ENCODE results near the gene EI24.

Gene EI24

DNA sequence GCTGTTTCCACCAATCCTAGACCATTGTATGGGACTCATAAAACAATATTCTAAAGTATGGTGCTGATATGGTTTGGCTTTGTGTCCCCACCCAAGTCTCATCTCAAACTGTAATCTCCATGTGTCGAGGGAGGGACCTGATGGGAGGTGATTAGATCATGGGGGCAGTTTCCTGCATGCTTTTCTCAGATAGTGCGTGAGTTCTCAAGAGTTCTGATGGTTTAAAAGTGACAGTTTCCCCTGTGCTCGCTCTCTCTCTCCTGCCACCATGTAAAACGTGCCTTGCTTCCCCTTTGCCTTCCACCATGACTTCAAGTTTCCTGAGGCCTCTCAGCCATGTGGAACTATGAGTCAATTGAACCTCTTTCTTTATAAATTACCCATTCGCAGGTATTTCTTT lies 44.0 kb upstream of the EI24 start:
- ATAC-seq = no peak

DNA sequence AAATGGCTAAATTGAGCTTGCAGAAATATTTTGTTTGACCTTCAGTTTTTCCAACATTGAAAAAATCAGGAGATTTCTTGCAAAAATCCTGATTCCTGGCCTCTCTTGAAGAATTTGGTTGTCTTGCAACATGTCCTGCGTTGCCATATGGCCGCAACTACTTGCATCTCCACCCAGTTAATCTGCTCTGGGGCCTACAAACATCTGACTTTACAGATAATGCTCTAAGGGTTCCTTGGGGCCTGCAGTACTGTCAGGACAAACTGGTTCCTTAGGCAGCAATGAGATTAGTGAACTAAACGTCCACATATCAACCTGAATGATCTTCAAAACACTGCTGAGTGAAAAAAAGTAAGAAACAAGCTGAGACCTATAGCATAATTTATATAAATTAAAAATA lies 36.6 kb upstream of the EI24 start:
- no peak for ATAC-seq
- TF ChIP-seq PPARA (CRISPR knock-in tag; IDR thresholded peaks at IDR 0.05; ENCODE audit: borderline replicate concordance) (no peak), CSRNP3 (CRISPR knock-in tag; IDR thresholded peaks at IDR 0.05) (no peak), BACH2 (CRISPR knock-in tag; IDR thresholded peaks at IDR 0.05; ENCODE audit: borderline replicate concordance) (no peak), TOX (CRISPR knock-in tag; IDR thresholded peaks at IDR 0.05; ENCODE audit: borderline replicate concordance) (no peak), ZNF565 (CRISPR knock-in tag; conservative IDR thresholded peaks at IDR 0.05; ENCODE audit: low read depth) (no peak), GLIS3 (CRISPR knock-in tag; IDR thresholded peaks at IDR 0.05) (no peak), CSDC2 (CRISPR knock-in tag; IDR thresholded peaks at IDR 0.05) (no peak), ZFP3 (CRISPR knock-in tag; IDR thresholded peaks at IDR 0.05) (no peak), SNAI2 (CRISPR knock-in tag; IDR thresholded peaks at IDR 0.05) (no peak), ARNTL (CRISPR knock-in tag; IDR thresholded peaks at IDR 0.05; ENCODE audit: borderline replicate concordance, low read depth) (no peak)
- TF ChIP-seq, protein P1, sequence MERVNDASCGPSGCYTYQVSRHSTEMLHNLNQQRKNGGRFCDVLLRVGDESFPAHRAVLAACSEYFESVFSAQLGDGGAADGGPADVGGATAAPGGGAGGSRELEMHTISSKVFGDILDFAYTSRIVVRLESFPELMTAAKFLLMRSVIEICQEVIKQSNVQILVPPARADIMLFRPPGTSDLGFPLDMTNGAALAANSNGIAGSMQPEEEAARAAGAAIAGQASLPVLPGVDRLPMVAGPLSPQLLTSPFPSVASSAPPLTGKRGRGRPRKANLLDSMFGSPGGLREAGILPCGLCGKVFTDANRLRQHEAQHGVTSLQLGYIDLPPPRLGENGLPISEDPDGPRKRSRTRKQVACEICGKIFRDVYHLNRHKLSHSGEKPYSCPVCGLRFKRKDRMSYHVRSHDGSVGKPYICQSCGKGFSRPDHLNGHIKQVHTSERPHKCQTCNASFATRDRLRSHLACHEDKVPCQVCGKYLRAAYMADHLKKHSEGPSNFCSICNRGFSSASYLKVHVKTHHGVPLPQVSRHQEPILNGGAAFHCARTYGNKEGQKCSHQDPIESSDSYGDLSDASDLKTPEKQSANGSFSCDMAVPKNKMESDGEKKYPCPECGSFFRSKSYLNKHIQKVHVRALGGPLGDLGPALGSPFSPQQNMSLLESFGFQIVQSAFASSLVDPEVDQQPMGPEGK (CRISPR knock-in tag; IDR thresholded peaks at IDR 0.05; ENCODE audit: borderline replicate concordance) = no peak

More for the DNA sequence above, 44.0 kb upstream of the EI24 start:
- no peak for TF ChIP-seq ESRRG (CRISPR knock-in tag; IDR thresholded peaks at IDR 0.05)
- no peak for TF ChIP-seq RARB (CRISPR knock-in tag; IDR thresholded peaks at IDR 0.05)
- no peak for TF ChIP-seq CSRNP3 (CRISPR knock-in tag; IDR thresholded peaks at IDR 0.05)
- TF ChIP-seq, protein P1 (CRISPR knock-in tag; IDR thresholded peaks at IDR 0.05; ENCODE audit: borderline replicate concordance) = no peak
- TF ChIP-seq CSDC2 (CRISPR knock-in tag; IDR thresholded peaks at IDR 0.05) = no peak
- TF ChIP-seq ZNF565 (CRISPR knock-in tag; conservative IDR thresholded peaks at IDR 0.05; ENCODE audit: low read depth) = no peak
- no peak for TF ChIP-seq ZFP30 (CRISPR knock-in tag; IDR thresholded peaks at IDR 0.05)
- TF ChIP-seq PPARA (CRISPR knock-in tag; IDR thresholded peaks at IDR 0.05; ENCODE audit: borderline replicate concordance) = no peak
- no peak for TF ChIP-seq ZFP3 (CRISPR knock-in tag; IDR thresholded peaks at IDR 0.05)
- no peak for TF ChIP-seq TSHZ2 (CRISPR knock-in tag; IDR thresholded peaks at IDR 0.05)
- TF ChIP-seq SNAI2 (CRISPR knock-in tag; IDR thresholded peaks at IDR 0.05) = no peak
- TF ChIP-seq TCF4 (CRISPR knock-in tag; IDR thresholded peaks at IDR 0.05; ENCODE audit: borderline replicate concordance) = no peak
- no peak for TF ChIP-seq CREB5 (CRISPR knock-in tag; IDR thresholded peaks at IDR 0.05; ENCODE audit: low read depth)
- TF ChIP-seq BACH2 (CRISPR knock-in tag; IDR thresholded peaks at IDR 0.05; ENCODE audit: borderline replicate concordance) = no peak
- no peak for TF ChIP-seq OSR1 (CRISPR knock-in tag; IDR thresholded peaks at IDR 0.05)
- TF ChIP-seq ZNF8 (CRISPR knock-in tag; IDR thresholded peaks at IDR 0.05) = no peak
- no peak for TF ChIP-seq ZNF70 (CRISPR knock-in tag; IDR thresholded peaks at IDR 0.05)
- no peak for TF ChIP-seq TOX (CRISPR knock-in tag; IDR thresholded peaks at IDR 0.05; ENCODE audit: borderline replicate concordance)

Data from SK-N-SH treated with all-trans-retinoic acid at 6 μM for 48 hours (cell line).